SK-N-SH (cell line): ENCODE measurements around the gene SH3GL2.

Source experiments
- CTCF ChIP-seq: fragments of 200-600 bp; sonication (generic); IDR thresholded peaks from 2 replicates; pipeline ENCODE4 v1.6.1; 2017; ENCODE audit warnings: antibody characterized with exemption, mild to moderate bottlenecking, moderate library complexity
- ELF1 ChIP-seq: IDR thresholded peaks from 2 replicates; pipeline ENCODE4 v1.4.0; 2012
- EP300 ChIP-seq, 2 experiments: IDR thresholded peaks; 2 replicates each; pipeline versions ENCODE4 v1.4.0 to v1.6.1; 2012; ENCODE audit warnings: borderline replicate concordance in 1 of 2, low read depth in 1 of 2, low read length in 1 of 2
- GABPA ChIP-seq: IDR thresholded peaks from 2 replicates; pipeline ENCODE4 v1.4.0; 2012; ENCODE audit warnings: low read depth, mild to moderate bottlenecking
- MXI1 ChIP-seq: IDR thresholded peaks from 2 replicates; pipeline ENCODE4 v1.6.1; 2012; ENCODE audit warnings: mild to moderate bottlenecking, low read depth, low read length, improper control_type of control experiment
- POLR2AphosphoS5 ChIP-seq: IDR thresholded peaks from 2 replicates; pipeline ENCODE4 v1.6.1; 2012; ENCODE audit warnings: low read depth, low read length
- RAD21 ChIP-seq: IDR thresholded peaks from 2 replicates; pipeline ENCODE4 v1.6.1; 2012; ENCODE audit warnings: mild to moderate bottlenecking, low read length
- TCF12 ChIP-seq: IDR thresholded peaks from 2 replicates; pipeline ENCODE4 v1.4.0; 2012
- ZBTB33 ChIP-seq: IDR thresholded peaks from 2 replicates; pipeline ENCODE4 v1.4.0; 2012; ENCODE audit warnings: low read depth, borderline replicate concordance
- TF ChIP-seq, protein P1 (sequence below): fragments of 150-350 bp; IDR thresholded peaks from 2 replicates; pipeline ENCODE4 v1.6.1; 2017; ENCODE audit warnings: antibody characterized with exemption, low read length, low read depth, borderline replicate concordance
- TF ChIP-seq, protein P2 (sequence below): IDR thresholded peaks from 2 replicates; pipeline ENCODE4 v1.4.0; 2012; ENCODE audit warnings: low read depth

DNA sequence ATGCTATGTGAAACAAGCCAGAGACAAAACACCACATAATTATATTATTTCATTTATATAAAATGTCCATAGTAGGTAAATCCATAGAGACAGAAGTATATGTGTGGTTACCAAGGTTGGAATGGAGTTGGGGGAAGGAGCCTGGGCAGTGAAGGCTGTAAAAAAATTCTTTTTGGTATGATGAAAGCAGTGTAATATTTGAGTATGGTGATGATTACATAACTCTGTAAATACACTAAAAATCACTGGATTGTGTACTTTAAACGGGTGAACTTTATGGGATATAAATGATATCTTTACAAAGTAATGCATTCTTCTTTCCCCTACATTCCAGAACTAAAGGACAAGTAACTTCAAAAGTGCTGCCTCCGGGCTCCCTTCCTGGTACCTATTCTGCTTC is 155.8 kb downstream of the SH3GL2 start:
- TF ChIP-seq RAD21 (no peak), CTCF (no peak), GABPA (no peak), POLR2AphosphoS5 (no peak), ZBTB33 (no peak), ELF1 (no peak), MXI1 (no peak), TCF12 (no peak), EP300 (IDR thresholded peaks at IDR 0.05; ENCODE audit: borderline replicate concordance in 1 of 2, low read depth in 1 of 2, low read length in 1 of 2) (no peak)
- TF ChIP-seq, protein P1, sequence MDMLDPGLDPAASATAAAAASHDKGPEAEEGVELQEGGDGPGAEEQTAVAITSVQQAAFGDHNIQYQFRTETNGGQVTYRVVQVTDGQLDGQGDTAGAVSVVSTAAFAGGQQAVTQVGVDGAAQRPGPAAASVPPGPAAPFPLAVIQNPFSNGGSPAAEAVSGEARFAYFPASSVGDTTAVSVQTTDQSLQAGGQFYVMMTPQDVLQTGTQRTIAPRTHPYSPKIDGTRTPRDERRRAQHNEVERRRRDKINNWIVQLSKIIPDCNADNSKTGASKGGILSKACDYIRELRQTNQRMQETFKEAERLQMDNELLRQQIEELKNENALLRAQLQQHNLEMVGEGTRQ: no peak
- TF ChIP-seq, protein P2, sequence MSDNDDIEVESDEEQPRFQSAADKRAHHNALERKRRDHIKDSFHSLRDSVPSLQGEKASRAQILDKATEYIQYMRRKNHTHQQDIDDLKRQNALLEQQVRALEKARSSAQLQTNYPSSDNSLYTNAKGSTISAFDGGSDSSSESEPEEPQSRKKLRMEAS: no peak
